Natural killer cell (primary cell): ENCODE data around the gene P2RX1. TPM values are rescaled to one million over a fixed set of nuclear protein-coding genes. Genes with fewer than 3 reads are reported as not detected.
A peak's percentile ranks its signal among the peaks of the same experiment; 100 is the strongest.

Experiments used
- ATAC-seq, 3 donors: fragments of 150-1000 bp in 2 of 3; fragments of 200-7000 bp in 1 of 3; cut with Tn5 transposase; 1 replicate in 1 of 3; 2 replicates in 2 of 3; pipeline ENCODE4 v1.10.0; 2021; ENCODE audit warnings: mild to moderate bottlenecking in 2 of 3, moderate library complexity in 2 of 3
- DNase-seq, 2 donors: peaks; one replicate each; pipeline versions ENCODE4 v3.0.0 to v3.0.0-alpha.2; 2013 to 2021; ENCODE audit warnings: mixed read lengths in 1 of 2
- H3K27ac ChIP-seq: one replicate; pipeline ENCODE4 v1.5.1; 2013; ENCODE audit warnings: mild to moderate bottlenecking, low read length
- H3K27me3 ChIP-seq: one replicate; pipeline ENCODE4 v1.6.1; 2013; ENCODE audit warnings: low read length; ENCODE audit not compliant: control insufficient read depth, insufficient read depth
- H3K36me3 ChIP-seq: one replicate; pipeline ENCODE4 v1.6.1; 2013; ENCODE audit warnings: low read length; ENCODE audit not compliant: control insufficient read depth, insufficient read depth
- H3K4me1 ChIP-seq: one replicate; pipeline ENCODE4 v1.6.1; 2013; ENCODE audit warnings: low read length; ENCODE audit not compliant: control insufficient read depth, insufficient read depth
- H3K4me3 ChIP-seq: one replicate; pipeline ENCODE4 v1.5.1; 2013; ENCODE audit warnings: low read length
- H3K9me3 ChIP-seq: one replicate; pipeline ENCODE4 v1.6.1; 2013; ENCODE audit warnings: low read length; ENCODE audit not compliant: control insufficient read depth, insufficient read depth
- H3K27ac Mint-ChIP-seq, 2 donors: one replicate each; pipeline ENCODE4 v1.8.0; 2022; ENCODE audit warnings: mild to moderate bottlenecking in 2 of 2, mixed read lengths in 2 of 2, moderate library complexity in 1 of 2
- H3K27me3 Mint-ChIP-seq, 2 donors: one replicate each; pipeline ENCODE4 v1.8.0; 2022; ENCODE audit warnings: low read depth in 2 of 2, mixed read lengths in 2 of 2
- H3K36me3 Mint-ChIP-seq: one replicate; pipeline ENCODE4 v1.8.0; 2022; ENCODE audit warnings: mixed read lengths
- H3K4me1 Mint-ChIP-seq, 2 donors: one replicate each; pipeline ENCODE4 v1.8.0; 2022; ENCODE audit warnings: mixed read lengths in 2 of 2
- H3K4me3 Mint-ChIP-seq: one replicate; pipeline ENCODE4 v1.8.0; 2022; ENCODE audit warnings: mild to moderate bottlenecking, moderate library complexity, mixed read lengths
- H3K9me3 Mint-ChIP-seq, 2 donors: one replicate each; pipeline ENCODE4 v1.8.0; 2022; ENCODE audit warnings: mixed read lengths in 2 of 2
- WGBS: methylation state at CpG from one replicate; pipeline ENCODE4 v1.1.7; 2013; ENCODE audit warnings: missing lambda C conversion rate; ENCODE audit not compliant: insufficient coverage; 5-methylcytosine and 5-hydroxymethylcytosine counted together
- intact Hi-C: fragments of 100-400 bp; cut with micrococcal nuclease; formaldehyde crosslinking; loops from one replicate; pipeline ENCODE4 v1.14.2; 2022
- total RNA-seq, 4 donors: library from RNA; stranded (reverse); fragments of 120-200 nt in 1 of 4; gene quantifications; one replicate each; pipeline versions ENCODE4 v1.2.3 to v1.2.4, GENCODE V29; 2013 to 2022
- TF ChIP-seq, protein P1 (sequence below): fragments of 200-600 bp; IDR thresholded peaks from one replicate; pipeline ENCODE4 v1.8.0; 2022; ENCODE audit warnings: antibody characterized with exemption

The P2RX1 gene
- total RNA-seq, 3 donors from 2014 or later (not counting 1 experiment from before 2014, with no cell fraction given) = 2.3 to 15.3 (median 13.4) TPM

DNA sequence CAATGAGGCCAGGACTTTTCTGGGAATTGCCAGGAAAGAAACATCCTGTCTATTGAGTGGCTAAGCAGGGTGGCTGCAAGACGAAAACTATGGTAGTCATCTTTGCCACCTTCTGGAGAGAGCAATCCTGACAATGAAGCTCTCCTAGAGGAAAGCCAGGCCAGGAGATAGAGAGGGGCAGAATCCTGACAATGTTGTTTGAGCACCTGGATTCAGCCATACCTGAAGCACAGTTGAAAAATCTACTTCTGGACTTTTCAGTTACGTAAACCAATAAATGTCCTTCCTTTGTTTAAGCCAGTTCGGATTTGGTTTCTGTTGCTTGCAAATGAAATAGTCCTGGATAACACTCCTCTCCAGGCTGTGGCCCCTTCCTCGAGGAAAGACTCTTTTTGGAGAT lies 9.4 kb downstream of the P2RX1 start:
- Histone ChIP-seq H3K4me1 (peaks cover 25% of the 10 kb centered on the region), H3K27me3 (no peaks in the 10 kb centered on the region), H3K36me3 (no peaks in the 10 kb centered on the region), H3K9me3 (no peaks in the 10 kb centered on the region), H3K4me3 (no peak overlapping the region), H3K27ac (no peak overlapping the region)
- Mint-ChIP-seq H3K27ac (no peak overlapping the region), H3K27me3 (peaks cover 0 to 7% of the 10 kb centered on the region in 2 donors), H3K9me3 (no peaks in the 10 kb centered on the region), H3K36me3 (no peaks in the 10 kb centered on the region), H3K4me3 (no peak overlapping the region), H3K4me1 (peaks cover 10% of the 10 kb centered on the region in 2 donors)
- DNase-seq (no peak), ATAC-seq (no peak)
- TF ChIP-seq, protein P1, sequence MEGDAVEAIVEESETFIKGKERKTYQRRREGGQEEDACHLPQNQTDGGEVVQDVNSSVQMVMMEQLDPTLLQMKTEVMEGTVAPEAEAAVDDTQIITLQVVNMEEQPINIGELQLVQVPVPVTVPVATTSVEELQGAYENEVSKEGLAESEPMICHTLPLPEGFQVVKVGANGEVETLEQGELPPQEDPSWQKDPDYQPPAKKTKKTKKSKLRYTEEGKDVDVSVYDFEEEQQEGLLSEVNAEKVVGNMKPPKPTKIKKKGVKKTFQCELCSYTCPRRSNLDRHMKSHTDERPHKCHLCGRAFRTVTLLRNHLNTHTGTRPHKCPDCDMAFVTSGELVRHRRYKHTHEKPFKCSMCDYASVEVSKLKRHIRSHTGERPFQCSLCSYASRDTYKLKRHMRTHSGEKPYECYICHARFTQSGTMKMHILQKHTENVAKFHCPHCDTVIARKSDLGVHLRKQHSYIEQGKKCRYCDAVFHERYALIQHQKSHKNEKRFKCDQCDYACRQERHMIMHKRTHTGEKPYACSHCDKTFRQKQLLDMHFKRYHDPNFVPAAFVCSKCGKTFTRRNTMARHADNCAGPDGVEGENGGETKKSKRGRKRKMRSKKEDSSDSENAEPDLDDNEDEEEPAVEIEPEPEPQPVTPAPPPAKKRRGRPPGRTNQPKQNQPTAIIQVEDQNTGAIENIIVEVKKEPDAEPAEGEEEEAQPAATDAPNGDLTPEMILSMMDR = no peak
- intact Hi-C loops = no loop called here
- 88% methylated on average over 4 of the region's 4 CpGs for WGBS

DNA sequence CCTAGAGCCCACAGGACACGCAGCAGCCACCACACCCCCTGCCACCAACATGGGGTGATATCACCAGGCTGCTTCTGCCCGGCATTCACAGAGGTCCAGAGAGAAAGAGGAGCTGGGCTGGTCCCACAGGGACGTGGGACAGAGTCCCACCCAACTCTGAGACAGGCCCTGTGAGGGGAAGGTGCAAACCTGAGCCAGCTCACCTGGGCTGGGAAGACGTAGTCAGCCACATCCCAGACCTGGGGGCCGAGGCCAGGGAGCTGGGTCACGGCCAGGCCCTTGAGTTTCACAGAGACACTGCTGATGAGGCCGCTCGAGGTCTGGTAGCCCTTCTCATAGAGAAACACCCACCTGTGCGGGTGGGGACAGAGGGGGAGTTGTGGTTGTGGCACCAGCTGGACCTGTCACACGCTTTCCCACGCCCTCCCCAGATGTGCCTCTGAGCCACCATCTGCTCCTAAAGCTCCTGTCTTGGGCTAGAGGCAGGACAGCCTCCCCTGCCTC lies 11.2 kb downstream of the P2RX1 start:
- TF ChIP-seq, protein P1 = no peak
- no peak overlapping the region for H3K4me3 Mint-ChIP-seq
- Histone ChIP-seq H3K36me3 (no peaks in the 10 kb centered on the region), H3K27me3 (no peaks in the 10 kb centered on the region), H3K27ac (no peak overlapping the region), H3K4me1 (peaks cover 6% of the 10 kb centered on the region), H3K9me3 (no peaks in the 10 kb centered on the region), H3K4me3 (no peak overlapping the region)
- no peaks in the 10 kb centered on the region for H3K4me1 Mint-ChIP-seq
- intact Hi-C loops = no loop called here
- H3K27me3 Mint-ChIP-seq = peaks cover 0 to 4% of the 10 kb centered on the region in 2 donors
- no peak for DNase-seq
- H3K9me3 Mint-ChIP-seq = no peaks in the 10 kb centered on the region
- peak in 1 of 3 donors; percentile 21 for ATAC-seq
- WGBS = 44% methylated on average over 11 of the region's 11 CpGs
- H3K36me3 Mint-ChIP-seq = no peaks in the 10 kb centered on the region
- H3K27ac Mint-ChIP-seq = no peak overlapping the region

DNA sequence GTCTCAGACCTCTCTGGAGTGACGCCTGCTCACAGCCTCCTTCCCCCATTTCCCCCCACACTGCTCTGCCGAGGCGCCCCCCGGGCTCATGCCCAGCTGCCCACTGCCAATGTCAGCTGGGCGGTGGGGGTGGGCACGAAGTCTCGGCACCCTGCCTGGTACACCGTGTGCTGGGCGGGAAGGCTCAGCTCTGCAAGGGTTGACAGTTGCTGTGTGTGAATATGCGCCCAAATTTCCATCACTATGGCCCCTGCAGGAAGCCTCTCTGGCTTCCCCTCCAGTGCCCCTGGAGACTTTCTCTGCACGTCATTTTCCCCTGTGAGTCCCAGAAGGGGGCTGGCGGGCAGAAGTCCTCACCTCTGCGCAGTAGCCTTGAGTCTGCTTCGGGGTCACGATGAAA lies 11.8 kb downstream of the P2RX1 start:
- intact Hi-C loops = no loop called here
- Histone ChIP-seq H3K4me3 (no peak overlapping the region), H3K4me1 (peaks cover 6% of the 10 kb centered on the region), H3K27ac (peak overlapping the region; percentile 8), H3K36me3 (no peaks in the 10 kb centered on the region), H3K9me3 (no peaks in the 10 kb centered on the region), H3K27me3 (no peaks in the 10 kb centered on the region)
- Mint-ChIP-seq H3K4me3 (no peak overlapping the region), H3K27me3 (peaks cover 0 to 4% of the 10 kb centered on the region in 2 donors), H3K27ac (no peak overlapping the region), H3K4me1 (no peaks in the 10 kb centered on the region), H3K9me3 (no peaks in the 10 kb centered on the region), H3K36me3 (no peaks in the 10 kb centered on the region)
- 37% methylated on average over 14 of the region's 15 CpGs for WGBS
- no peak for ATAC-seq
- DNase-seq = no peak
- TF ChIP-seq, protein P1 = no peak

DNA sequence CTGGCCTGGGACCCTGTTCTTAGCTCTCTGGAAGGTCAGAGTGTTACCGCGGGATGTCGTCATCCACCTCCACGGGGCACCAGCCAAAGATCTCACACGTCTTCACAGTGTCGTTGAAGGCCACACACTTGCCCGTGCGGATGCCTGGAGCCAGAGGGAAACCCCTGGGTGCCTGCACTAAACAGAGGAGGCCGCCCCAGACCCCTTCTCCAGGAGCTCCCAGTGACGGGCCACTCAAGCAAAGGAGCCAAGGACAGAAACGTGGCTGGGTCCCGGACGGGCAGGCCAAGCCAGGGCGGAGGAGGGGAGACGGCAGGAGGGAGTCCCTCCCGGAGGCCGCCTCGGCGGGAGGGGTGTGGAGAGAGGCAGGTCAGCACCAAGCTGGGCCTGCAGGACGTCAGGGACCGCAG lies 12.4 kb downstream of the P2RX1 start:
- WGBS = 90% methylated on average over 21 of the region's 21 CpGs
- DNase-seq (no peak), ATAC-seq (no peak)
- TF ChIP-seq, protein P1 = no peak
- Mint-ChIP-seq H3K27ac (no peak overlapping the region), H3K4me3 (no peak overlapping the region), H3K4me1 (no peaks in the 10 kb centered on the region), H3K27me3 (peaks cover 0 to 4% of the 10 kb centered on the region in 2 donors), H3K36me3 (no peaks in the 10 kb centered on the region), H3K9me3 (no peaks in the 10 kb centered on the region)
- intact Hi-C loops = no loop called here
- Histone ChIP-seq H3K27me3 (no peaks in the 10 kb centered on the region), H3K4me1 (peaks cover 6% of the 10 kb centered on the region), H3K4me3 (no peak overlapping the region), H3K9me3 (no peaks in the 10 kb centered on the region), H3K27ac (no peak overlapping the region), H3K36me3 (no peaks in the 10 kb centered on the region)
